ENCODE measurements around the gene ATRIP.

DNA sequence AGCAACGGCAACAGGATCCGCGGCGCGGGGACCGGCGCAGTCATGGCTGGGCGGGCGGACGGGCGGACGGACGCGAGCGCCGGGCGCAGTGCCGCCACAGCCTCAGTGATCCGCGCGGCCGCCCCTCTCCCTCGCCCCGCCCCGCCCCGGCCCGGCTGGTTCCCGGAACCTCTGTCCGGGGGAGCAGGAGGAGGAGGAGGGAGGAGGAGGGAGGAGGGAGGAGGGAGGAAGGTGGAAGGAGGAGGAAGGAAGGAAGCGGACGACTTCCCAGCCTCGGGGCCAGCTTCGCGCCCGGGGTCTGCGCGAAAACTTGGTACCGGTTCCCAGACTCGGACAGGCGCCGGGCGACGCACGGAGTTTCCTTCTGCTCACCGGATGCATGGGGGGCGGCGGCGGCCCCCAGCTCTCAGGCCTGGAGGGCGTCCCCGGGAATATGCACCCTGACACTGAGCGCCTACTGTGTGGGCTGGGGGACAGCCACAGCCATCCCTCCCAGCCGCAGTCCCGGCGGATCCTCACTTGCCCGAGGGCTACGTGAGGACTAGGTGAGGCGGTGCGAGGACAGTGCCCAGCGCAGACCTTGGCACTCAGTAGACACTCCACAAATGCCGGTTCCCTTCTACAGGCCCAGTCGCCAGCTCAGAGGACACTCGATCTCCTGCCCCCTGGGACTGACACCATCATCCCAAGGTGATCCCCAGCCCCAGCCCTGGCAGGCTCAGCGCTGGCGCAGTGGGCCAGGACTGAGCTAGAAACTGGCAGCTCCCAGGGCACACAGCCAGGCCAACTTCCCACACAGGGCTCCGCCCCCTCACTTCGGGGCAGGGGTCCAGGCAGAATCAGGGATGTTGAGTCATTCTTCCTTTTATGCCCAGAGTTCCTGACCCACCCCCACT, 57.8 kb downstream of the ATRIP start, which contains the start of gene SHISA5:
- TF ChIP-seq EZH2 (IDR thresholded peaks at IDR 0.05; ENCODE audit: borderline replicate concordance) (no peak), CTCF (IDR thresholded peaks at IDR 0.05; ENCODE audit: poor library complexity) (no peak)
